Small intestine (tissue), 7 donors: Measurements from ENCODE around the gene SLC9A3. TPM values are rescaled to one million over a fixed set of nuclear protein-coding genes. Genes with fewer than 3 reads are reported as not detected.

Experiments used
- DNase-seq, 2 donors: peaks; one replicate each; pipeline versions ENCODE4 v3.0.0 to v3.0.0-alpha.2; 2013
- FAIRE-seq: peaks from 2 replicates; lab custom pipeline; 2012; peaks lifted over from hg19 to GRCh38; lab: Jason Lieb, UNC
- H3K27ac ChIP-seq, 3 donors: one replicate each; pipeline ENCODE4 v1.5.1; 2013; ENCODE audit warnings: low read length in 2 of 3, mild to moderate bottlenecking in 2 of 3, control low read depth in 1 of 3, inconsistent platforms in 1 of 3, low read depth in 1 of 3, moderate library complexity in 1 of 3
- H3K27me3 ChIP-seq, 3 donors: one replicate each; pipeline ENCODE4 v1.6.1; 2013; ENCODE audit warnings: low read length in 3 of 3, inconsistent platforms in 1 of 3; ENCODE audit not compliant: control insufficient read depth in 3 of 3, insufficient read depth in 3 of 3
- H3K36me3 ChIP-seq, 3 donors: one replicate each; pipeline ENCODE4 v1.6.1; 2013; ENCODE audit warnings: low read length in 3 of 3, inconsistent platforms in 1 of 3, low read depth in 1 of 3, mild to moderate bottlenecking in 1 of 3, moderate library complexity in 1 of 3; ENCODE audit not compliant: control insufficient read depth in 3 of 3, insufficient read depth in 2 of 3
- H3K4me1 ChIP-seq, 3 donors: one replicate each; pipeline ENCODE4 v1.6.1; 2013; ENCODE audit warnings: low read length in 2 of 3, inconsistent platforms in 1 of 3, low read depth in 1 of 3, mild to moderate bottlenecking in 1 of 3, moderate library complexity in 1 of 3; ENCODE audit not compliant: control insufficient read depth in 3 of 3, insufficient read depth in 2 of 3
- H3K4me3 ChIP-seq, 3 donors: one replicate each; pipeline ENCODE4 v1.5.1; 2013; ENCODE audit warnings: low read length in 3 of 3, control low read depth in 1 of 3, inconsistent platforms in 1 of 3, low read depth in 1 of 3, mild to moderate bottlenecking in 1 of 3, moderate library complexity in 1 of 3
- H3K9me3 ChIP-seq, 2 donors: one replicate each; pipeline ENCODE4 v1.6.1; 2013; ENCODE audit warnings: low read depth in 1 of 2, low read length in 1 of 2; ENCODE audit not compliant: control insufficient read depth in 2 of 2, insufficient read depth in 1 of 2
- WGBS, 3 donors: extraction: QIAGEN DNeasy Blood & Tissue Kit; methylation state at CpG; one replicate each; pipeline ENCODE4 v1.1.7; 2013; 5-methylcytosine and 5-hydroxymethylcytosine counted together
- polyA plus RNA-seq, 4 donors: library from polyadenylated mRNA; stranded (reverse) in 3 of 4; unstranded in 1 of 4; fragments of 200-250 nt in 3 of 4; fragments of 120-200 nt in 1 of 4; gene quantifications; one replicate each; pipeline versions ENCODE4 v1.2.1 to v1.2.3, GENCODE V29; 2013
- donor health status: healthy with polysubstance abuse.
- donor health status: control.
- donor health status: control.
- donor health status: Bipolar disorder and iron deficiency.
- donor health status: healthy.

The SLC9A3 gene
- polyA plus RNA-seq, 4 donors, result 24.1 to 178 (median 50.3) TPM

GRCh38 chr5:471750-472058, 52.5 kb downstream of the SLC9A3 start:
- peaks cover 2 to 62% (median 2%) of the 10 kb centered on the region in 3 donors for H3K36me3 ChIP-seq
- H3K4me3 ChIP-seq, result peak overlapping the region in 1 of 3 donors; percentile 60
- 67 to 75% (median 67%) methylated on average over 6 of the region's 6 CpGs for WGBS, 3 donors
- peaks cover 0 to 32% (median 3%) of the 10 kb centered on the region in 3 donors for H3K4me1 ChIP-seq
- DNase-seq (no peak), FAIRE-seq (no peak)
- H3K27ac ChIP-seq, result no peak overlapping the region
- no peaks in the 10 kb centered on the region for H3K9me3 ChIP-seq
- peaks cover 0 to 6% (median 3%) of the 10 kb centered on the region in 3 donors for H3K27me3 ChIP-seq

DNA sequence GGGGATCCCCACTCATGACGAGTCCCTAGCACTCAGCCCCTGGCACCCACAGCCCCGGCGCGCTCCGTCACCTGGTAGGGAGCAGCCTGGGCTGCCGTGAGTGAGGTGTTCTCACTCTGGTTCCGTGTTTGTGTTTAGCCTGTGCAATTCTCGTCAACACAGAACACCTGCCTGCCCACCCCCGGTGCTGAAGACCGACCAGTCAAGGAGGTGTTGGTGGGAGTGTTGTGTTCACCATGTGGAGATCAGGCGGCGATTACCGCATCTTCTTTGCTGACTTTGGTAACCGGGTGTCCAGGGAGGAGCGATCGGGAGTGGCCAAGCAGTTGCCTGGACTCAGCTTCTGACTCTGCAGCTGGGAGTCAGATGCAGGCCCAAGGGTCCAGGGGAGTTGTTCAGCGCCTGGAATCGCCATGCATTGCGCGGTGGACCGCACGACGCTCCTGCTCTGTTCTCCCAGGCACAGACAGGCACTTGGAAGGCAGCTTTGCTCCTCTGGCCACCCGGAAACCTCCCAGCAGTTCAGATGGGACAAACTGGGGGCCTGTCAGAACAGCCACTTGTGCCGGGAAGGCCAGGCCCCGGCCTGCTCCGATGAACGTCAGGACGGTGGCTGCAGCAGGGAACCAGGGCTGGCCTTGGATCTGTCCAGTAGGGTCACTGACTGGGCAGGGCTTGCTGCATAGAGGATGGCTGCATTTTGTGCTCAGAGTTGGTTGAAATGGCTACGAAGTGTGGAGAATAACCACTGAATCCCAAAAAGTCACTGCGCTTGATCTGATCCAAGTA, 53.1 kb downstream of the SLC9A3 start:
- H3K36me3 ChIP-seq, result peaks cover 2 to 62% (median 2%) of the 10 kb centered on the region in 3 donors
- DNase-seq (no peak), FAIRE-seq (no peak)
- H3K4me3 ChIP-seq, result no peak overlapping the region
- peaks cover 0 to 6% (median 3%) of the 10 kb centered on the region in 3 donors for H3K27me3 ChIP-seq
- 71 to 88% (median 78%) methylated on average over 31 of the region's 31 CpGs for WGBS, 3 donors
- H3K27ac ChIP-seq, result no peak overlapping the region
- H3K9me3 ChIP-seq, result no peaks in the 10 kb centered on the region
- peaks cover 0 to 26% (median 3%) of the 10 kb centered on the region in 3 donors for H3K4me1 ChIP-seq

GRCh38 chr5:469752-470483, 54.3 kb downstream of the SLC9A3 start:
- Histone ChIP-seq H3K4me3 (no peak overlapping the region), H3K4me1 (peaks cover 0 to 14% (median under 1%) of the 10 kb centered on the region in 3 donors), H3K27ac (no peak overlapping the region), H3K36me3 (peaks cover 2 to 62% (median 2%) of the 10 kb centered on the region in 3 donors), H3K9me3 (no peaks in the 10 kb centered on the region), H3K27me3 (peaks cover 0 to 3% (median under 1%) of the 10 kb centered on the region in 3 donors)
- WGBS, 3 donors, result 90 to 92% (median 92%) methylated on average over 19 of the region's 19 CpGs
- DNase-seq (no peak), FAIRE-seq (no peak)

- no peaks in the 10 kb centered on the region for H3K9me3 ChIP-seq
- no peak overlapping the region for H3K4me3 ChIP-seq
- H3K4me1 ChIP-seq, result peaks cover 0 to 11% (median 0%) of the 10 kb centered on the region in 3 donors
- H3K27ac ChIP-seq, result no peak overlapping the region
- H3K36me3 ChIP-seq, result peaks cover 2 to 70% (median 3%) of the 10 kb centered on the region in 3 donors
- 83 to 93% (median 92%) methylated on average over 5 of the region's 6 CpGs for WGBS, 3 donors
- H3K27me3 ChIP-seq, result no peaks in the 10 kb centered on the region
- no peak for DNase-seq
- FAIRE-seq, result no peak
Observed at GRCh38 chr5:468401-468800, 55.8 kb downstream of the SLC9A3 start.

- Histone ChIP-seq H3K4me1 (peaks cover 0 to 5% (median 0%) of the 10 kb centered on the region in 3 donors), H3K9me3 (no peaks in the 10 kb centered on the region), H3K27me3 (no peaks in the 10 kb centered on the region), H3K27ac (no peak overlapping the region), H3K36me3 (peaks cover 7 to 77% (median 13%) of the 10 kb centered on the region in 3 donors), H3K4me3 (no peak overlapping the region)
- DNase-seq (no peak), FAIRE-seq (no peak)
- WGBS, 3 donors, result 94 to 96% (median 95%) methylated on average over 30 of the region's 30 CpGs
Observed at GRCh38 chr5:466661-467310, 57.5 kb downstream of the SLC9A3 start.

DNA sequence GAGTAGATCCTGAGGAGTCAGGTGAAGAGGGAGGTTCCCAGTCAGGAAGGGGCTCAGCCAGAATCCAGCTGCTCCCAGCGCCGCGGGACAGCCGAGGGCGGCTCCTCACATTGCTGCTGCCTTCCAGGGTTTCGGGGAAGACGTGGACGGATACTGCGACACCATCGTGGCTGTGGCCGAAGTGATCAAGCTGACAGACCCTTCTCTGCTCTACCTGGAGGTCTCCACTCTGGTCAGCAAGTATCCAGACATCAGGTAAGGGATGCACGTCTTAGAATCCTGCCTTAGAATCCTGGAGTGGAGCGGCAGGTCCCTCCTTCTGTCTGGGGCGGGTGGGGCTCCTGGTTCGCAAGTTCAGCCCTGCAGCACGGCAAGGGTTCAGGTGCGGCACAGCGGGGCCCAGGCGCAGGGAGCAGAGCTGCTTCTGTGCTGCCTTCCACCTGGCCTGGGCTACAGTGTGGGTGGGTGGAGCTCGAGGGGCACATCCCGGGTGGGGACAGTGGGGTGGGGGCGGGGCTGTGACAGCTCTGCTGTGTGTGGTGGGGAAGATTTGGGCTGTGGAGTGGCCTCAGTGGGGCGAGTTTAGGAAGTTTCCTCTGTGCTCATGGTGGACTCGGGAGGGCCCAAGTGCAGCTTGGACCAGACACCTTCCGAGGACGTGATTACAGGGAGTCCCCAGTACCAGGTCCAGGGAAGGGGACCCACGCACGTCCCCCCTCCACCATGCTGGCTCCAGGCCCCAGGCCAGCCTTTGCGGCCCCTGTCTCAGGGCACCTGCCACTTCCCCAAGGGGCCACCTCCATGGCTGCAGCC, 58.5 kb downstream of the SLC9A3 start:
- Histone ChIP-seq H3K27me3 (no peaks in the 10 kb centered on the region), H3K9me3 (no peaks in the 10 kb centered on the region), H3K4me1 (no peaks in the 10 kb centered on the region), H3K36me3 (peaks cover 7 to 72% (median 13%) of the 10 kb centered on the region in 3 donors), H3K27ac (no peak overlapping the region), H3K4me3 (no peak overlapping the region)
- FAIRE-seq (no peak), DNase-seq (no peak)
- 88 to 92% (median 89%) methylated on average over 27 to 29 of the region's 29 CpGs for WGBS, 3 donors

GRCh38 chr5:464843-465590, 59.2 kb downstream of the SLC9A3 start:
- DNase-seq, result no peak
- no peak for FAIRE-seq
- H3K27ac ChIP-seq, result no peak overlapping the region
- H3K27me3 ChIP-seq, result no peaks in the 10 kb centered on the region
- WGBS, 3 donors, result 95 to 98% (median 96%) methylated on average over 54 to 63 of the region's 63 CpGs
- H3K4me1 ChIP-seq, result no peaks in the 10 kb centered on the region
- H3K9me3 ChIP-seq, result no peaks in the 10 kb centered on the region
- no peak overlapping the region for H3K4me3 ChIP-seq
- H3K36me3 ChIP-seq, result peaks cover 7 to 71% (median 11%) of the 10 kb centered on the region in 3 donors
